Trophoblast cell (in vitro differentiated cells and primary cell): Measurements from ENCODE around the gene ANKRD28.

ENCODE experiments used
- DNase-seq, 2 donors: peaks; one replicate each; pipeline ENCODE4 v3.0.0-alpha.2; 2016
- H2AFZ ChIP-seq: 2 replicates; pipeline ENCODE4 v1.6.1; 2013; ENCODE audit warnings: low read length, moderate library complexity, mild to moderate bottlenecking; ENCODE audit not compliant: insufficient read depth, poor library complexity
- H2AK5ac ChIP-seq: 2 replicates; pipeline ENCODE4 v1.6.1; 2013; ENCODE audit warnings: mild to moderate bottlenecking, low read length
- H2BK120ac ChIP-seq: 2 replicates; pipeline ENCODE4 v1.6.1; 2013; ENCODE audit warnings: low read length, mild to moderate bottlenecking, moderate library complexity; ENCODE audit not compliant: insufficient read depth, poor library complexity
- H2BK12ac ChIP-seq: 2 replicates; pipeline ENCODE4 v1.6.1; 2013; ENCODE audit warnings: mild to moderate bottlenecking, low read length, moderate library complexity
- H2BK5ac ChIP-seq: 2 replicates; pipeline ENCODE4 v1.6.1; 2013; ENCODE audit warnings: low read length, low read depth, moderate library complexity, mild to moderate bottlenecking; ENCODE audit not compliant: poor library complexity
- H3K14ac ChIP-seq: 2 replicates; pipeline ENCODE4 v1.6.1; 2013; ENCODE audit warnings: mild to moderate bottlenecking, low read length
- H3K18ac ChIP-seq: 2 replicates; pipeline ENCODE4 v1.6.1; 2013; ENCODE audit warnings: mild to moderate bottlenecking, low read length
- H3K23ac ChIP-seq: 2 replicates; pipeline ENCODE4 v1.6.1; 2013; ENCODE audit warnings: low read length
- H3K27ac ChIP-seq: 2 replicates; pipeline ENCODE4 v1.5.1; 2013; ENCODE audit warnings: low read depth, mild to moderate bottlenecking, inconsistent platforms, low read length, moderate library complexity
- H3K27me3 ChIP-seq: 2 replicates; pipeline ENCODE4 v1.6.1; 2013; ENCODE audit warnings: inconsistent platforms, mild to moderate bottlenecking, low read length, moderate library complexity; ENCODE audit not compliant: insufficient read depth
- H3K36me3 ChIP-seq, 2 experiments: 1 replicate in 1 of 2; 2 replicates in 1 of 2; pipeline ENCODE4 v1.6.1; 2013; ENCODE audit warnings: low read length in 2 of 2, mild to moderate bottlenecking in 2 of 2, moderate library complexity in 1 of 2; ENCODE audit not compliant: insufficient read depth in 2 of 2, control insufficient read depth in 1 of 2
- H3K4ac ChIP-seq: 2 replicates; pipeline ENCODE4 v1.6.1; 2013; ENCODE audit warnings: low read depth, mild to moderate bottlenecking, low read length, moderate library complexity
- H3K4me1 ChIP-seq, 2 experiments: 1 replicate in 1 of 2; 2 replicates in 1 of 2; pipeline ENCODE4 v1.6.1; 2013; ENCODE audit warnings: low read length in 2 of 2, mild to moderate bottlenecking in 2 of 2, moderate library complexity in 1 of 2; ENCODE audit not compliant: insufficient read depth in 2 of 2, control insufficient read depth in 1 of 2
- H3K4me2 ChIP-seq: 2 replicates; pipeline ENCODE4 v1.6.1; 2013; ENCODE audit warnings: inconsistent platforms, mild to moderate bottlenecking, low read length, moderate library complexity
- H3K4me3 ChIP-seq: 2 replicates; pipeline ENCODE4 v1.5.1; 2013; ENCODE audit warnings: mild to moderate bottlenecking, low read depth, low read length, inconsistent platforms
- H3K79me1 ChIP-seq: one replicate; pipeline ENCODE4 v1.6.1; 2013; ENCODE audit warnings: low read length
- H3K79me2 ChIP-seq: 2 replicates; pipeline ENCODE4 v1.6.1; 2013; ENCODE audit warnings: low read length, mild to moderate bottlenecking; ENCODE audit not compliant: control insufficient read depth, insufficient read depth, poor library complexity
- H3K9ac ChIP-seq: 2 replicates; pipeline ENCODE4 v1.6.1; 2013; ENCODE audit warnings: mild to moderate bottlenecking, low read length
- H3K9me3 ChIP-seq: 2 replicates; pipeline ENCODE4 v1.6.1; 2013; ENCODE audit warnings: low read depth, mild to moderate bottlenecking, control low read depth, inconsistent platforms, low read length; ENCODE audit not compliant: insufficient read depth
- H4K12ac ChIP-seq: 2 replicates; pipeline ENCODE4 v1.6.1; 2013; ENCODE audit warnings: low read depth, mild to moderate bottlenecking, low read length, moderate library complexity
- H4K8ac ChIP-seq: 2 replicates; pipeline ENCODE4 v1.6.1; 2013; ENCODE audit warnings: low read depth, mild to moderate bottlenecking, low read length, moderate library complexity
- H4K91ac ChIP-seq: one replicate; pipeline ENCODE4 v1.6.1; 2013; ENCODE audit warnings: low read depth, mild to moderate bottlenecking, low read length, moderate library complexity
- WGBS: extraction: QIAGEN DNeasy Blood & Tissue Kit; methylation state at CpG from one replicate; pipeline ENCODE4 v1.1.7; 2013; ENCODE audit warnings: missing lambda C conversion rate; ENCODE audit not compliant: insufficient read length, insufficient coverage; ENCODE audit errors: extremely low coverage; 5-methylcytosine and 5-hydroxymethylcytosine counted together

ANKRD28 gene

GRCh38 chr3:15798533-15799245 is 910 bp upstream of the ANKRD28 start:
- no CpG with 5 or more reads among the region's 2 CpGs for WGBS
- no peak overlapping the region for H3K4me3 ChIP-seq
- no peak overlapping the region for H4K12ac ChIP-seq
- no peak overlapping the region for H4K91ac ChIP-seq
- H2BK5ac ChIP-seq, result no peak overlapping the region
- H3K27me3 ChIP-seq, result no peaks in the 10 kb centered on the region
- H3K79me2 ChIP-seq, result no peaks in the 10 kb centered on the region
- no peaks in the 10 kb centered on the region for H3K79me1 ChIP-seq
- H3K36me3 ChIP-seq, result no peaks in the 10 kb centered on the region
- H2BK12ac ChIP-seq, result no peak overlapping the region
- no peak overlapping the region for H3K9ac ChIP-seq
- no peak overlapping the region for H2AFZ ChIP-seq
- no peaks in the 10 kb centered on the region for H3K9me3 ChIP-seq
- no peak overlapping the region for H3K23ac ChIP-seq
- DNase-seq, result no peak
- H3K4ac ChIP-seq, result no peak overlapping the region
- no peak overlapping the region for H3K4me2 ChIP-seq
- no peak overlapping the region for H2BK120ac ChIP-seq
- H4K8ac ChIP-seq, result no peak overlapping the region
- no peaks in the 10 kb centered on the region for H3K4me1 ChIP-seq
- no peak overlapping the region for H3K27ac ChIP-seq
- no peak overlapping the region for H3K18ac ChIP-seq
- H2AK5ac ChIP-seq, result no peak overlapping the region
- H3K14ac ChIP-seq, result no peak overlapping the region

- Histone ChIP-seq H2BK120ac (no peak overlapping the region), H3K79me1 (no peaks in the 10 kb centered on the region), H4K12ac (no peak overlapping the region), H2BK12ac (no peak overlapping the region), H3K79me2 (no peaks in the 10 kb centered on the region), H3K27me3 (no peaks in the 10 kb centered on the region), H3K4me2 (peak overlapping the region; percentile 57), H3K18ac (no peak overlapping the region), H3K23ac (no peak overlapping the region), H4K91ac (no peak overlapping the region), H2AFZ (no peak overlapping the region), H3K4me3 (no peak overlapping the region), H3K9ac (no peak overlapping the region), H3K36me3 (no peaks in the 10 kb centered on the region), H3K9me3 (no peaks in the 10 kb centered on the region), H3K4me1 (no peaks in the 10 kb centered on the region), H2AK5ac (no peak overlapping the region), H3K27ac (peak overlapping the region; percentile 63), H4K8ac (no peak overlapping the region), H3K14ac (no peak overlapping the region), H3K4ac (no peak overlapping the region), H2BK5ac (no peak overlapping the region)
- DNase-seq, result peak in 1 of 2 donors; percentile 35
- no CpG with 5 or more reads among the region's 5 CpGs for WGBS
These were observed 773 bp downstream of the ANKRD28 start for GRCh38 chr3:15796771-15797641.

- Histone ChIP-seq H2BK5ac (no peak overlapping the region), H3K27ac (no peak overlapping the region), H2BK12ac (no peak overlapping the region), H4K91ac (no peak overlapping the region), H3K18ac (no peak overlapping the region), H3K27me3 (no peaks in the 10 kb centered on the region), H3K4me1 (no peaks in the 10 kb centered on the region), H3K79me2 (no peaks in the 10 kb centered on the region), H3K9me3 (no peaks in the 10 kb centered on the region), H2AK5ac (no peak overlapping the region), H4K8ac (no peak overlapping the region), H3K9ac (no peak overlapping the region), H3K4ac (no peak overlapping the region), H2AFZ (no peak overlapping the region), H3K23ac (no peak overlapping the region), H2BK120ac (no peak overlapping the region), H3K36me3 (no peaks in the 10 kb centered on the region), H3K4me3 (no peak overlapping the region), H3K14ac (no peak overlapping the region), H3K4me2 (no peak overlapping the region), H4K12ac (no peak overlapping the region), H3K79me1 (no peaks in the 10 kb centered on the region)
- DNase-seq, result no peak
- no CpG with 5 or more reads among the region's 2 CpGs for WGBS
These were observed 1.4 kb downstream of the ANKRD28 start for GRCh38 chr3:15796331-15796730.

GRCh38 chr3:15795651-15796308 is 2.0 kb downstream of the ANKRD28 start:
- Histone ChIP-seq H3K4me2 (no peak overlapping the region), H2BK12ac (no peak overlapping the region), H3K79me1 (no peaks in the 10 kb centered on the region), H3K27me3 (no peaks in the 10 kb centered on the region), H3K9ac (no peak overlapping the region), H3K36me3 (no peaks in the 10 kb centered on the region), H4K91ac (no peak overlapping the region), H3K23ac (no peak overlapping the region), H2AK5ac (no peak overlapping the region), H2BK5ac (no peak overlapping the region), H3K18ac (no peak overlapping the region), H3K4ac (no peak overlapping the region), H4K12ac (no peak overlapping the region), H4K8ac (no peak overlapping the region), H3K4me1 (no peaks in the 10 kb centered on the region), H3K27ac (no peak overlapping the region), H3K4me3 (no peak overlapping the region), H2AFZ (no peak overlapping the region), H3K9me3 (no peaks in the 10 kb centered on the region), H2BK120ac (no peak overlapping the region), H3K79me2 (no peaks in the 10 kb centered on the region), H3K14ac (no peak overlapping the region)
- WGBS, result no CpG with 5 or more reads among the region's 4 CpGs
- peak in 1 of 2 donors; percentile 36 for DNase-seq
